PC-3 (cell line): ENCODE measurements around the gene MMP24OS.

Source experiments
- CTCF ChIP-seq: fragments of 300-600 bp; sonication (generic); conservative IDR thresholded peaks from 2 replicates; pipeline ENCODE4 v1.5.1; 2017; ENCODE audit warnings: antibody characterized with exemption, low read depth, mild to moderate bottlenecking, low read length
- EZH2phosphoT487 ChIP-seq: fragments of 300-600 bp; sonication (generic); IDR thresholded peaks from 2 replicates; pipeline ENCODE4 v1.6.1; 2018; ENCODE audit warnings: mild to moderate bottlenecking, antibody characterized with exemption, low read length, borderline replicate concordance

DNA sequence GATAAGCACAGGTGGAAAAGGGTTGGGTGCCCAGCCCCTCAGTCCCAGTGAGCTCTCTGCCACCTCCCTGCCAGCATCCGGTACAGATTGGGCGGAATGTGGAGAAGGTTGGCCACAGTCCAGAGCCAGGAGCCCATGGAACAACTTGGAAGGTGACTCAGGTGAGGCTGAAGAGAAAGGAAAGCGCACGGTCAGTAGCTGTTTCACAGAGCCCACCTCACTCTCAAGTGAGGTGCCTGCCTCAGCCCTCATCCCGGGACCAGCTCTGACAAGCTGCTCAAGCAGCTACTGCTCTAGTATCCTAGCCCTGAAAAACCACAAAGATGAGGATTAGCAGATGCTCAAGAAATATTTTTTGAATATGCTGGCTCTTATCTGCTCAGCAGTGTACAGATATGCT, 1.1 kb upstream of the MMP24OS start:
- TF ChIP-seq CTCF (no peak), EZH2phosphoT487 (no peak)
